H1 (cell line): Measurements from ENCODE around the gene HSPA2. TPM values are rescaled to one million over a fixed set of nuclear protein-coding genes. Genes with fewer than 3 reads are reported as not detected.
A peak's percentile ranks its signal among the peaks of the same experiment; 100 is the strongest.

Experiments used
- CTCF ChIA-PET: fragments of 300-600 bp; sonication (Branson Sonifier 250); formaldehyde crosslinking; loops from one replicate; lab custom pipeline; 2021; ENCODE audit not compliant: partially characterized antibody; lab: Charles Lee
- POLR2A ChIA-PET: fragments of 300-600 bp; sonication (Branson Sonifier 250); formaldehyde crosslinking; loops from one replicate; lab custom pipeline; 2021; ENCODE audit warnings: inconsistent platforms; ENCODE audit not compliant: partially characterized antibody; lab: Charles Lee
- DNase-seq, 2 experiments: peaks; one replicate each; pipeline versions ENCODE4 v3.0.0 to v3.0.0-alpha.2; 2010 to 2022; ENCODE audit warnings: low spot score in 2 of 2, low read depth in 1 of 2, mixed read lengths in 1 of 2
- FAIRE-seq: peaks from 2 replicates; lab custom pipeline; 2011; peaks lifted over from hg19 to GRCh38; lab: Jason Lieb, UNC
- H2AFZ ChIP-seq: 2 replicates; pipeline ENCODE4 v1.8.1; 2012; ENCODE audit warnings: low read length, inconsistent platforms
- H2AK5ac ChIP-seq: 2 replicates; pipeline ENCODE4 v1.6.1; 2013; ENCODE audit warnings: low read depth, low read length
- H2BK120ac ChIP-seq: replicated peaks from 2 replicates; pipeline ENCODE3; 2013; ENCODE audit warnings: low read depth, low read length, inconsistent platforms
- H2BK12ac ChIP-seq: 2 replicates; pipeline ENCODE4 v1.6.1; 2013; ENCODE audit warnings: low read depth, low read length
- H2BK15ac ChIP-seq: 2 replicates; pipeline ENCODE4 v1.6.1; 2013; ENCODE audit warnings: low read length
- H2BK20ac ChIP-seq: 2 replicates; pipeline ENCODE4 v1.6.1; 2013; ENCODE audit warnings: low read length
- H2BK5ac ChIP-seq: 2 replicates; pipeline ENCODE4 v1.6.1; 2013; ENCODE audit warnings: low read depth, low read length
- H3K14ac ChIP-seq: 2 replicates; pipeline ENCODE4 v1.6.1; 2013; ENCODE audit warnings: inconsistent platforms; ENCODE audit not compliant: insufficient read length
- H3K18ac ChIP-seq: 2 replicates; pipeline ENCODE4 v1.6.1; 2013; ENCODE audit warnings: low read length; ENCODE audit errors: extremely low read depth
- H3K23ac ChIP-seq: 2 replicates; pipeline ENCODE4 v1.6.1; 2013; ENCODE audit warnings: inconsistent platforms; ENCODE audit not compliant: insufficient read length
- H3K23me2 ChIP-seq: 2 replicates; pipeline ENCODE4 v1.6.1; 2013; ENCODE audit warnings: low read depth, low read length
- H3K27ac ChIP-seq: 2 replicates; pipeline ENCODE4 v1.6.1; 2011; ENCODE audit warnings: low read depth, low read length, inconsistent platforms
- H3K27me3 ChIP-seq, 4 experiments: replicated peaks in 1 of 4; 1 replicate in 1 of 4; 2 replicates in 3 of 4; pipeline versions ENCODE4 v1.6.1 to v1.8.1; 2011 to 2013; ENCODE audit warnings: low read length in 3 of 4, mild to moderate bottlenecking in 3 of 4, inconsistent platforms in 2 of 4, mixed read lengths in 2 of 4, moderate library complexity in 1 of 4; ENCODE audit not compliant: control insufficient read depth in 3 of 4, insufficient read depth in 3 of 4; ENCODE audit errors: extremely low read depth in 1 of 4
- H3K36me3 ChIP-seq, 4 experiments: 2 replicates each; pipeline versions ENCODE4 v1.6.1 to v1.8.1; 2011 to 2013; ENCODE audit warnings: mild to moderate bottlenecking in 4 of 4, low read length in 3 of 4, moderate library complexity in 2 of 4, control low read depth in 1 of 4, inconsistent platforms in 1 of 4; ENCODE audit not compliant: insufficient read depth in 4 of 4, control insufficient read depth in 2 of 4
- H3K4ac ChIP-seq: replicated peaks from 2 replicates; pipeline ENCODE3; 2013; ENCODE audit warnings: low read length, low read depth, mixed read lengths, inconsistent platforms; ENCODE audit not compliant: insufficient read length
- H3K4me1 ChIP-seq, 4 experiments: replicated peaks in 1 of 4; 1 replicate in 1 of 4; 2 replicates in 3 of 4; pipeline versions ENCODE4 v1.6.1 to v1.8.1; 2011 to 2013; ENCODE audit warnings: low read length in 3 of 4, inconsistent platforms in 2 of 4, mixed read lengths in 1 of 4; ENCODE audit not compliant: insufficient read depth in 4 of 4, control insufficient read depth in 3 of 4
- H3K4me2 ChIP-seq, 2 experiments: 2 replicates each; pipeline versions ENCODE4 v1.6.1 to v1.8.1; 2011 to 2013; ENCODE audit warnings: low read depth in 2 of 2, low read length in 2 of 2, control low read depth in 1 of 2, inconsistent platforms in 1 of 2, mild to moderate bottlenecking in 1 of 2; ENCODE audit not compliant: insufficient read depth in 1 of 2
- H3K4me3 ChIP-seq, 4 experiments: fragments of 200-600, 300-600 bp in 1 of 4; sonication (generic), shearing (Covaris generic), sonication (Bioruptor Twin) in 1 of 4; 2 replicates each; pipeline versions ENCODE4 v1.5.1 to v1.8.1; 2011 to 2016; ENCODE audit warnings: low read length in 4 of 4, low read depth in 3 of 4, control low read depth in 2 of 4, inconsistent platforms in 2 of 4, mild to moderate bottlenecking in 2 of 4, mixed read lengths in 1 of 4, moderate library complexity in 1 of 4; ENCODE audit not compliant: insufficient read depth in 2 of 4; ENCODE audit errors: extremely low read depth in 1 of 4
- H3K56ac ChIP-seq: replicated peaks from 2 replicates; pipeline ENCODE3; 2013; ENCODE audit warnings: low read depth, mild to moderate bottlenecking, mixed read lengths, low read length, inconsistent platforms; ENCODE audit not compliant: insufficient read length
- H3K79me1 ChIP-seq: 2 replicates; pipeline ENCODE4 v1.6.1; 2013; ENCODE audit warnings: low read depth, low read length, control low read depth
- H3K79me2 ChIP-seq, 2 experiments: 2 replicates each; pipeline versions ENCODE4 v1.6.1 to v1.8.1; 2012 to 2013; ENCODE audit warnings: low read length in 2 of 2, mild to moderate bottlenecking in 2 of 2, inconsistent platforms in 1 of 2; ENCODE audit not compliant: insufficient read depth in 2 of 2, control insufficient read depth in 1 of 2
- H3K9ac ChIP-seq, 4 experiments: replicated peaks in 1 of 4; 1 replicate in 1 of 4; 2 replicates in 3 of 4; pipeline versions ENCODE4 v1.6.1 to v1.8.1; 2011 to 2013; ENCODE audit warnings: low read depth in 3 of 4, low read length in 3 of 4, control low read depth in 2 of 4, mild to moderate bottlenecking in 2 of 4, moderate library complexity in 2 of 4, inconsistent platforms in 1 of 4; ENCODE audit errors: extremely low read depth in 1 of 4
- H3K9me3 ChIP-seq, 2 experiments: 2 replicates each; pipeline versions ENCODE4 v1.6.1 to v1.8.1; 2012 to 2013; ENCODE audit warnings: mild to moderate bottlenecking in 2 of 2, moderate library complexity in 2 of 2, control low read depth in 1 of 2, inconsistent platforms in 1 of 2, low read depth in 1 of 2, low read length in 1 of 2, mixed read lengths in 1 of 2; ENCODE audit not compliant: insufficient read depth in 2 of 2
- H4K20me1 ChIP-seq, 2 experiments: replicated peaks in 1 of 2; 2 replicates each; pipeline versions ENCODE3 to v1.8.1; 2011 to 2013; ENCODE audit warnings: inconsistent platforms in 2 of 2, low read length in 2 of 2, mild to moderate bottlenecking in 1 of 2; ENCODE audit not compliant: insufficient read depth in 2 of 2, control insufficient read depth in 1 of 2
- H4K5ac ChIP-seq: 2 replicates; pipeline ENCODE4 v1.6.1; 2013; ENCODE audit warnings: low read length, low read depth, mixed read lengths, inconsistent platforms; ENCODE audit not compliant: insufficient read length
- H4K8ac ChIP-seq: 2 replicates; pipeline ENCODE4 v1.8.0; 2013; ENCODE audit warnings: mild to moderate bottlenecking, moderate library complexity, low read length, inconsistent platforms; ENCODE audit not compliant: insufficient read depth; ENCODE audit errors: extremely low read depth
- H4K91ac ChIP-seq: replicated peaks from 2 replicates; pipeline ENCODE3; 2013; ENCODE audit warnings: low read length, mixed read lengths, inconsistent platforms; ENCODE audit not compliant: insufficient read length
- CTCF ChIP-seq, 3 experiments: IDR thresholded peaks; 1 replicate in 2 of 3; 2 replicates in 1 of 3; pipeline versions ENCODE4 v1.5.1 to v1.6.1; 2011; ENCODE audit warnings: low read length in 3 of 3, mild to moderate bottlenecking in 3 of 3, inconsistent platforms in 2 of 3, low read depth in 1 of 3, moderate library complexity in 1 of 3; ENCODE audit not compliant: insufficient read depth in 1 of 3; ENCODE audit errors: control extremely low read depth in 1 of 3
- POU5F1 ChIP-seq: IDR thresholded peaks from 2 replicates; pipeline ENCODE4 v1.6.1; 2011; ENCODE audit warnings: low read depth, mild to moderate bottlenecking, low read length, moderate library complexity
- RAD21 ChIP-seq, 2 experiments: IDR thresholded peaks in 1 of 2; conservative IDR thresholded peaks in 1 of 2; 2 replicates each; pipeline ENCODE4 v1.6.1; 2011; ENCODE audit warnings: low read depth in 2 of 2, low read length in 2 of 2, improper control_type of control experiment in 1 of 2, inconsistent platforms in 1 of 2, mild to moderate bottlenecking in 1 of 2, moderate library complexity in 1 of 2
- RXRA ChIP-seq: IDR thresholded peaks from 2 replicates; pipeline ENCODE4 v1.6.1; 2011; ENCODE audit warnings: low read depth, mild to moderate bottlenecking, low read length, moderate library complexity; ENCODE audit not compliant: insufficient read depth
- USF2 ChIP-seq: IDR thresholded peaks from 2 replicates; pipeline ENCODE4 v1.6.1; 2011; ENCODE audit warnings: low read length, improper control_type of control experiment
- WGBS, 2 experiments: shearing (Covaris generic) in 1 of 2; methylation state at CpG; one replicate each; pipeline versions ENCODE4 v1.1.6 to v1.1.7; 2013 to 2015; ENCODE audit warnings: low lambda C conversion rate in 2 of 2, mixed read lengths in 2 of 2, inconsistent platforms in 1 of 2, low coverage in 1 of 2, missing lambda C conversion rate in 1 of 2; ENCODE audit not compliant: insufficient replicate concordance in 2 of 2, insufficient coverage in 1 of 2, insufficient read length in 1 of 2; ENCODE audit errors: extremely low coverage in 1 of 2, missing lambda C conversion rate in 1 of 2; 5-methylcytosine and 5-hydroxymethylcytosine counted together
- polyA plus RNA-seq, 7 experiments: library from polyadenylated mRNA; depleted of rRNA in 3 of 7; stranded (reverse) in 5 of 7; unstranded in 2 of 7; fragments of >200 nt in 5 of 7; fragments of 200-250 nt in 2 of 7; gene quantifications; 1 replicate in 5 of 7; 2 replicates in 1 of 7; 4 replicates in 1 of 7; pipeline versions ENCODE4 v1.2.1 to v1.2.3, GENCODE V29; 2011 to 2013; ENCODE audit warnings: missing spikeins in 2 of 7, mixed read lengths in 2 of 7
- total RNA-seq: library from RNA; stranded (reverse); fragmentation: NEBNext Ultra II Directional; extraction: Animal tissue kit (Norgen Biotek cat#: 25700); gene quantifications from 2 replicates; pipeline ENCODE4 v1.2.1, GENCODE V29; 2021

The HSPA2 gene
- total and polyA plus RNA-seq, 2 of the 8 experiments (the other 6 are each of a cell fraction or from before 2014, with no cell fraction given), result 30.5 to 82.9 TPM

GRCh38 chr14:64510825-64511671 lies 29.5 kb upstream of the HSPA2 start:
- H3K36me3 ChIP-seq, result no peaks in the 10 kb centered on the region
- no peak overlapping the region for H2AK5ac ChIP-seq
- H3K79me1 ChIP-seq, result peaks cover 4% of the 10 kb centered on the region; the same call in 1 of the 2 replicates
- no peak overlapping the region for H3K4ac ChIP-seq
- H4K8ac ChIP-seq, result no peak overlapping the region
- no peak overlapping the region for H2BK15ac ChIP-seq
- ChIA-PET POLR2A (interaction anchor here (0.7 to 1.0 kb wide), 3 partner anchors 9 to 254 kb away, joined by 3 to 4 read pairs (median 3); no protein-coding TSS in a partner anchor), CTCF (interaction anchor here (0.7 to 1.9 kb wide), 34 partner anchors 11 to 381 kb away, joined by 3 to 20 read pairs (median 3); partner anchors contain the start of gene HSPA2)
- H2BK12ac ChIP-seq, result no peak overlapping the region
- H4K20me1 ChIP-seq, result peaks cover 0 to 4% of the 10 kb centered on the region in 2 experiments
- TF ChIP-seq POU5F1 (no peak), RXRA (no peak), CTCF (IDR thresholded peaks at IDR 0.05; ENCODE audit: control extremely low read depth in 1 of 3, insufficient read depth in 1 of 3, low read depth in 1 of 3, low read length in 3 of 3) (peak in 2 of 3 experiments; percentile 65 to 93; a peak in 3 of 4 replicates), RAD21 (IDR thresholded peaks at IDR 0.05 in 1 of 2, conservative IDR thresholded peaks at IDR 0.05 in 1 of 2; ENCODE audit: low read depth in 2 of 2, low read length in 2 of 2) (peak; percentile 55 to 67), USF2 (no peak)
- no peak overlapping the region for H2BK5ac ChIP-seq
- no peak overlapping the region for H2BK20ac ChIP-seq
- H3K4me2 ChIP-seq, result no peak overlapping the region
- H3K4me3 ChIP-seq, result no peak overlapping the region
- H3K9me3 ChIP-seq, result no peaks in the 10 kb centered on the region
- no peak overlapping the region for H3K56ac ChIP-seq
- no peak overlapping the region for H3K23ac ChIP-seq
- H3K18ac ChIP-seq, result no peak overlapping the region
- no peak overlapping the region for H2AFZ ChIP-seq
- H3K9ac ChIP-seq, result no peak overlapping the region
- no peak overlapping the region for H3K27ac ChIP-seq
- H3K27me3 ChIP-seq, result no peaks in the 10 kb centered on the region
- H4K5ac ChIP-seq, result no peak overlapping the region
- peaks cover 5 to 94% of the 10 kb centered on the region in 2 experiments for H3K79me2 ChIP-seq
- no peak overlapping the region for H3K14ac ChIP-seq
- no peaks in the 10 kb centered on the region; the same call in 1 of the 2 replicates for H3K23me2 ChIP-seq
- H4K91ac ChIP-seq, result no peak overlapping the region
- 39% methylated on average over 4 of the region's 4 CpGs; no CpG with 5 or more reads in 1 of the 2 experiments for WGBS, 2 experiments
- H2BK120ac ChIP-seq, result no peak overlapping the region
- peak in 1 of 2 experiments; percentile 75 for DNase-seq
- H3K4me1 ChIP-seq, result peaks cover 0 to 7% (median 6%) of the 10 kb centered on the region in 4 experiments; a peak in 4 of 7 replicates
- peak; percentile 57 for FAIRE-seq
